ENCODE data around the gene AFTPH.

AFTPH gene

DNA sequence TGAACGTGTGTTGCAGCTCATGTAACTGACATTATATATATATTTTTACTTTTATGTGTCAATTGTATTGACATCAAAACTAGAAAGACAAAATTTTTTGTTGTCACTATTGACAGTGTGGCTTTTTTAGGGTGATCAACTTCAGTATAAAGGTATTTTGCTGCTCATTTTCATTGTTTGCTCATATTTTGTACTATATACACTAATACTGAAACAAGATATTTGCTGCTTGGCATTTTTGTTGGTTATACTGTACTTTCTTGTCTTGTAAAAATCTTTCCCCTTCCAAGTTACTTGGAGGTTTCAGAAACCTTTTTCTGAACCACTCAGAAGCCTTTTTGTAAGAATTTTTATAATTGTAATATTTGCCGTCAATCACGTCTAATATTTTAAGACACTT, 16.5 kb downstream of the AFTPH start:
- DNase-seq (ENCODE audit: low read depth): no peak

DNA sequence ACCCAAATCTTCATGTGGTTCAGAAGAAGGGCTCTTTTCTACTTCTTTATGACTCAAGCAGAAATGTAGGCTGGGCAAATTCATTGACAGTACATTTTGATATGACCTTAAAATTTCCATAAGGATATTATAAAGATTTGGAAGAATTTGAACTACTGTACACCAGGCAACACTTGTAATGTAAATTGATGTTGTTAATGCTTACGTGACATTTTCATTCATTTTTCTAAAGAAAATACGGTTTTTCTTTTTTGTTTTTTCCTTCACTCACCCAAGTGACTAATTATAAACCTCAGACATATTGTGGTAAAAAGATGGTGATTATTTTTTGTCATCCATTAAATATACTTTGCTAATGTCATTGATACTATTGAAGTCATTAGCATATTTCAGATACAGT, 17.4 kb downstream of the AFTPH start:
- no peak for DNase-seq (ENCODE audit: low read depth)

DNA sequence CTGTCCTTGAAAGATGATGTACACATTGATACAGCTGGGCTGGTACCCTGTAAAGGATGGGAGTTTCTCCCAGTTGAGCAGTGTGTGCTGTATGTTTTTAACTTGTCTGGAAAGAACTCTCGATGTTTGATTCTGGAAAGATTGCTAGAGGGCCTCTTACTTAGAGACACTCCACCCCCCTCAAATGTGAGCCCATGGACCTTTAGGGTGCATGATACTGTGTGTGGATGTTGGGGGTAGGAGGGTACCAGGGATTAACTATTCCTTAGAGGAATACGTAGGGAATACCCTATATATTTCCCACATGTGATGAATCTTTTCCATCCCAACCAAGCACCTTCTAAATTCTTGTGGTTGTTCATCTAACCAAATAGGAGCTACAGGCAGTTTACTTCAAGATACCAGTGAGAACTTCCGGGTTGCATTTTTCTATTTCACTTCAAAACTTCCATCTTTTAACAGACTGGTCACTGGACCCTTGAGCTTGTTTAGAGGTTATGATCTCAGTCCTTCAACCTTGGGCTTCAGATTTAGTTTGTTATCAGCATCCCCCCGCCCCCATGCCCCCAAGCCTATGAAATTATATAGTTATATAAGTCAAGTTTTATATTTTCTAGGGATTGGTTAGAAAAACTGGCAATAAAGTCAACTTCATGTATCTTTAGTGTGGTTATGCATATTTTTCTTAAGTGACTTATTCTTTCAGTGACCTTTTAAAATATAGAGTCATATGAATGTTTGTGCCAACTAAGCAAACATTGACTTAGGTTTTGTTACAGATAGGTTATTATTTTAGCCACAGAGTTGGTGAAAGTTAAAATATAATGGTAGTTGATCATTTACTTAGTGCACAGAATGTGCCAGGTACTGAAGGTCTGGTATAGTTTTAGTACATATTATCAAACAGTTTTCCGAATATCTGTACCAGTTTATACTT, 18.2 kb downstream of the AFTPH start:
- DNase-seq (ENCODE audit: low read depth): no peak

DNA sequence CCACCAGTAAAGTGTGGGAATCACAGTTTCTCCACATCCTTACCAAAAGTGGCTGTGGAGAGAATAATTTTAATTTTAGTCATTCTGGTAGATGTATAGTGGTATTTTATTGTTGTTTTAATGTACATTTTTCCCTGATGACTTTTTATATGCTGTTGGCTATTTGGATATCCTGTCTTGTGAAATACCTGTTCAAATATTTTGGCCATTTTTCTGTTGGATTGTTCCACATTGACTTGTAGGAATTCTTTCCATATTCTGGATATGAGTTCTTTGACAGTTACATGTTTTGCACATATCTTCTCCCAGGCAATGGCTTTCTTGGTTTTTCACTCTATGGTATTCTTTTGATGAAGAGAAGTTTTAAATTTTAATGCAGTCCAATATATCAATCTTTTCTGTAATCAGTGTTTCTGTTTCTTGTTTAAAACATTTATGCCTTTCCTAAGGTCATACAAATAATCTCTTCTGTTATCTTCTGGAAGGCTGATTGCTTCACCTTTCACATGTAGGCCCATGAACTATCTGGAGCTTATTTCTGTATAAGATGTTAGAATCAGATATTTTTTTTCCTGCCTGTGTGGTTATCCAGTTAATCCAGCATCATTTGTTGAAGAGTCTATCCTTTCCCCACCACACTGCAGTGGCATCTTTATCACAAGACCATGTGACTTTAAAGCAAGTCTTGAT, 19.0 kb downstream of the AFTPH start:
- no peak for DNase-seq (ENCODE audit: low read depth)

DNA sequence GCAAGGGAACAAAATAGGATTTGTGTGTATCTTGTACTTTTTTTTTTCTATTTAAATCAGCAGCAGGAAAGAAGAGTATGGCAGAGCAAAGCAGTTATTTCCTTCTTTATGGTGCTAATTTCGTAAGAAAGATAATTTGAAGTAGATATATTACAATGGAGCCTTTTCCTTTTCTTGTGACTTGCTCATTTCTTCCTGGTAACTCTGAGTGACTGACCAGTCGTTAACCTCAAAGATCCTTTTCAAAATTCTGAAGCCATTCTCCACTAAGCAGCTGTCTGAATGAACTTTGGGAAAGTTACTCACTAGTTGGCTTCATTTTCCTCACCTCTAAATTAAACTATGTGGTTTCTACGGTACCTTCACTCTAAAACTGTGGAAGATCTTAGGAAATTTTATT, 24.6 kb downstream of the AFTPH start:
- DNase-seq (ENCODE audit: low read depth): no peak

DNA sequence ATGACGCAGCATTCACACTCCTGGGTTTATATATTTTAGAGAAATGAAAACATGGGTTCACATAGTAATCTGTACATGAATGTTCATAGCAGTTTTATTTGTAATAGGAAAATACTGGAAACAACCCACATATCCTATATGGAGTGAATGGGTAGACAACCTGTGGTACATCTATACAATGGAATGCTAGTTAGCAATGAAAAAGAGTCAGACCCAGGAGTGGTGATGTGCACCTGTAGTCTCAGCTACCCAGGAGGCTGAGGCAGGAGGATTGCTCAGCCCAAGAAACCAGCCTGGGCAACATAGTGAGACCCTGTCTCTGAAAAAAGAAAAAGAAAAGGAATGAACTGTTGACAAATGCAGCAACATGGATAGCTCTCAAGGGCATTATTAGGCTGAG, 25.9 kb downstream of the AFTPH start:
- no peak for DNase-seq (ENCODE audit: low read depth)

DNA sequence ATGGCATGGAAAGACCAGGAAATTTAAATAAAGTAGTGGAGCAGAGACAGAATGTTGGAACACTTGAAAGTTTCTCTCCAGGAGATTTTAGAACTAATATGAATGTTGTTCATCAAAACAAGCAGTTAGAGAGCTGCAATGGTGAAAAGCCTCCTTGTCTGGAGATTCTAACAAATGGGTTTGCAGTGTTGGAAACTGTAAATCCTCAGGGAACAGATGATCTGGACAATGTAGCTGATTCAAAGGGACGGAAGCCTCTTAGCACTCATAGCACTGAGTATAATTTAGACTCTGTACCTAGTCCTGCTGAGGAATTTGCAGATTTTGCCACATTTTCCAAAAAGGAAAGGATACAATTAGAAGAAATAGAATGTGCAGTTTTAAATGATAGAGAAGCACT, 27.7 kb downstream of the AFTPH start:
- no peak for DNase-seq (ENCODE audit: low read depth)

DNA sequence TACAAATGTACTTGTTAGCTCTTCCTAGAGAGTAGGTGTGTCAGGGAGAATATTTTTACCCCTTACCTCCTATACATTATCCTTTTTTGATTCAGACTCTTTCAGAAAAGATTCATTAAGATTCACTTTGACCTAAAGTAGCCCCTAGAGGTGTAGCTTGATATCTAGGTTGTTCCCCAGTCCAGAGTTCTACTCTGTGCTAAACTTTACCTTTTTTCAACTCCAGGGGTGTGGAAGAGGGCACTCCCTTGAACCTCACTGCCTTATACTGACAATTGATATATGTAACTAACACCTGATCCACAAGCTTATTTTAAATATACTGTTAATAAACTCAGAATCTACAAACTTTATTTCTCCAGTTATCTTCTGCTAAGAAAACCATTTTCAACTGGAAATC, 30.0 kb downstream of the AFTPH start:
- DNase-seq (ENCODE audit: low read depth): no peak

DNA sequence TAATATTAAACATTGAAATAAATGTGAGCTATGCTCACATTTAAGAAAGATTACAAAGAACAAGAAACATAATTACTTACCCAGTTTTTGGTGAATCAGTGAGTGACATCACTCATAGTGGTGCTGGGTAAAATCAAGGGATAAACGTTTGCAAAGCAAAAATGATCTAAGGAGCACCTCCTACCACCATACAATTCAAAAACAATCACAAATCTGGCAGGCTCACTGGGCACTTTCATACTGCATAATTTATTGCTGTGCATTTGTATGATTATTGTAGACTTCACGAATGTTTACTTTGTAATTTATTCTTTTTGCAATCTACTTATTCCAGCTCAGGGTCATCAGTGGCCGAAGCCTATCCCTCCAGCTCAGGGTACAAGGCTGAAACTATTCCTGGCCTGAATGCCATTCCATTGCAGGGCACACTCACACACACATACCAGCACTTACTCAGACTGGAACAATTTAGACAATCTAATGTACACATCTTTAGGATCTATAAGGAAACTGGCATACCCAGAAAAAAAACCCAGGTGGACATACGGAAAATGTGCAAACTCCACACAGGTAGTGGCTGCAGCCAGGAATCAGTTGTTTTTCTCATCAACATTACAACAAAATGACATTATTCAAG, 34.4 kb downstream of the AFTPH start:
- no peak for DNase-seq (ENCODE audit: low read depth)

DNA sequence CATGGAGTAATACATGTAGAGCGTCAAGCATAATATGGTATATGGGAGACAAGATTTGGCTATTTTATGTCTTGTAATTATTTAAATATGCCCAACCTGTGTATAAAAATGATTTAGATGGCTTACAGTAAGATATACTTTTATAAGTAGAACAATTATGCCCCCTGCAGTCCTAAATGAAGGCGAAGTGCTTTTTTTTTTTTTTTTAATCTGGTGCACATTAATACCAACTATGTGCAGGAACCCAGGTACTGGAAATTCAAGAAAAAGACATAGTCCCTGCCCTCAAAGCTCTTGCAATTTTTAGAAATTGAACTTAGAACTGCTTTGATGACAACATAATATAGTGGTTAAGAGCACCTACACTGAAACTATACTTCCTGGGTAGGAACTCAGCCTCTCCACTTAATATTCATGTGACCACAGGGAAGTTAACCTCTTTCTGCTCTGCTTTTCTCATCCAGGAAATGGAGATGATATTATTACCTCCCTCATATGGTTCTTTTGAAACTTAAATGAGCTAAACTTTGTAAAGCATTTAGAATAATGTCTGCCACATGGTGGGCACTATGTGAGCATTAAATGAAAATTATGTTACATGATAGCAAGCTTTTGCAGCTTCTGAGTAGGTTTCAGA, 38.1 kb downstream of the AFTPH start:
- no peak for DNase-seq (ENCODE audit: low read depth)

DNA sequence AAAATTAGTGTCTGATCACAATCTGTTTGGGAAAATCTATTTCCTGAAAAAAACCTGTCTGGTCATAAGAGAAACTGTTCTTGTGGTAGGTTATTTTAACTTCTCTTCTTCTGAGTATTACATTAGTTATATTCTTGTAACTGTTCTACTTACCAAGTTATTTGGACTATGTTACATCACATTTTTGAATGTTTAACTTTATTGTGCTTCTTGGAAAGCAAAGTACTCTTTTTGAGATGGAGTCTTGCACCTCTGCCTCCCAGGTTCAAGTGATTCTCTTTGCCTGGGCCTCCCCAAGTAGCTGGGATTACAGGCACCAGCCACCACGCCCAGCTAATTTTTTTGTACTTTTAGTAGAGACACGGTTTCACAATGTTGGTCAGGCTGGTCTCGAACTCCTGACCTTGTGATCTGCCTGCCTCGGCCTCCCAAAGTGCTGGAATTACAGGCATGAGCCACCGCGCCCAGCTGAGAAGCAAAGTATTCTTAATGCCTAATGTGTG, 39.4 kb downstream of the AFTPH start:
- no peak for DNase-seq (ENCODE audit: low read depth)

DNA sequence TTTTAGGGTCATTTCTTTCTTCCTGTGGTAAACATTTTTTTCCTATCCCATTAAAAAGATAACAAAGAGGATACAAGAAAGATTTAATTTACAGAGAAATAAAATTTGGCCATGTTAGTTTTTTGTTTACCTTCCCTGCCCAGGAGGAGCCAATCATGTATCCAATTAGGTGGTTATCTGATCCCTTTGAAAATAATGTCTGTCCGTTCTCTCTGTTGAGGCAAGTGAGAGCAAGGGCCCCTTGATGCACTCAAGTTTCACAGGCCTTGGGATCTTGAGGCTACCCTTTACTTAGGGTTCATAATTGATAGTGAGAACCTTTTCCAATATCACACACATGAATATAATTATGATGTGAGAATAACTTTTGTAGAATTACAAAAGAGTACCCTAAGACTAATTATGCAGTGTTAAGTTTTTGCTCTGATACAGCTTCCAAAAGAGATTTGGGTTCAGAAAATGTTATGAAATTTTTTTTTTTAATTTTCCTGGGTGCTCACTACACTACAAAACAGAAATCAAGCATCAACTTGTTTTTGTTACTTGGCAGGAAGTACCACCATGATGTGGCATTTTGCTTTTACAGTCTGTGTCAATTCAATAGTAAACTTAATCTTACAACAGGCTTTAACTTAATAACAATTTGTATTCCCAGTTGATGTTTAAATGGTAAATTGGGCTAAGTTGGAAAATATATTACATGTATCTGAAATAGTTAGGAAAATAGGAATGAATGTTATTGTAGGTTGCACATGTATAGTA, 42.0 kb downstream of the AFTPH start:
- DNase-seq (ENCODE audit: low read depth): no peak

DNA sequence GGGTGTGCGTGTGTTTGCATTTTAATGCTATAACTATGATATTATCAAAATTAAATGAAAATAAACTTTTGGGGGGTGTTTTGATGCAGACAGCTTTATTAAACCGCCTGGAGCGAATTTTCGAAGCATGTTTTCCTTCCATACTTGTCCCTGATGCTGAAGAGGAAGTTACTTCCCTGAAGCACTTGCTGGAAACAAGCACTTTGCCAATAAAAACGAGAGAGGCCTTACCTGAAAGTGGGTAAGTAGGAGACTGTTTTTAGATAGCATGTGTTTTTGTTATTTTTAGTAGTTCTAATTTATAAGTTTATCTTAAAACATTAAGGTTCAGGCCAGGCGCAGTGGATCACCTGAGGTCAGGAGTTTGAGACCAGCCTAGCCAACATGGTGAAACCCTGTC, 43.3 kb downstream of the AFTPH start:
- DNase-seq (ENCODE audit: low read depth): no peak

DNA sequence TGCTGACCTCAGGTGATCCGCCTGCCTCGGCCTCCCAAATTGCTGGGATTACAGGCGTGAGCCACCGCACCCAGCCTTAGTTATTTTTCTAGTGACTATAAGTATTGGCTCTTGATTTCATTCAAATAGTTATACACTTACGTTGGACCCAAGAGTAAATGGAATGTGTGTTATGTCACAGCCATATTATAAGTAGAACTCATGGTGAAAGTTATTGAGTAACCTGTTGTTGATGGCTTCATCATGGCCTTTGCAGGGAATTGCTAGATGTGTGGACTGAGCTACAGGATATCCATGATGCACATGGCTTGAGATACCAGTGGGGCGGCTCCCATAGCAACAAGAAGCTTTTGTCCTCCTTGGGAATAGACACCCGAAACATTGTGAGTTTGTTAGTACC, 44.7 kb downstream of the AFTPH start:
- DNase-seq (ENCODE audit: low read depth): no peak

DNA sequence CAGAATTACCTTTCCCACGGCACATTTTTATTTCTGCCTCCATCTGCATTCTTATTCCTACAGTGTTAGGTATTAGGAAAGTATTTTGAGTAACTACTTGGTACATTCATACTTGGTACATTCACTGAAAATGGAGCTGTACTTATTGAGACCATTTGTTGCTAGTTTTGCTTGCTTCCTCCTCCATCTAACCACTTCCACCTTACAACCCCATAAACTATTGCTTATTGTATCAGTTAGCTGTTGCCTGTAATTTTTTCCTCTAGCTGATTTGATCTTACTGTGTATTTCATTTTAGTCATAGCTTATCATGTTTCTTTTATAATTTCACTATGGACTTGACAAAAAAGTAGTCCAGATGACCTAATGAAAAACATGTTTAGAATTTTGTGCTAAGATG, 50.7 kb downstream of the AFTPH start:
- DNase-seq (ENCODE audit: low read depth): no peak

DNA sequence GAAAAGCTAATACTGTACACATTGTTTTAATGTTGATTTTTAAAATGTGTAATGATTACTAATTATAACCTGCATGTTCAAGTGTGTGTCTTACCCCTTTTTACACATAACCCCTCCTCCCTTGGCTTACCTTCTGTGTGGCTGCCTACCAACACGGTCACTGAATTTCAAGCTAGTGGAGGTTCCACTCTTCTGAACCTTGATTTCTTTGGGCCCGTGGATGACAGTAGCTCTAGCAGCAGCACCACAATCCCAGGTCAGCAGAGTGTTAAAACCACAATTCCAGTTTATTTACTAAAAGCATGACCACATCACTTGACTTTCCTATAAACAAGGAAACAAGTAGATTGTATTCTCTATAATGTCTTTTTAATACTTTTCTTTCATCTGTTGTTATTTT, 56.9 kb downstream of the AFTPH start:
- no peak for DNase-seq (ENCODE audit: low read depth)

DNA sequence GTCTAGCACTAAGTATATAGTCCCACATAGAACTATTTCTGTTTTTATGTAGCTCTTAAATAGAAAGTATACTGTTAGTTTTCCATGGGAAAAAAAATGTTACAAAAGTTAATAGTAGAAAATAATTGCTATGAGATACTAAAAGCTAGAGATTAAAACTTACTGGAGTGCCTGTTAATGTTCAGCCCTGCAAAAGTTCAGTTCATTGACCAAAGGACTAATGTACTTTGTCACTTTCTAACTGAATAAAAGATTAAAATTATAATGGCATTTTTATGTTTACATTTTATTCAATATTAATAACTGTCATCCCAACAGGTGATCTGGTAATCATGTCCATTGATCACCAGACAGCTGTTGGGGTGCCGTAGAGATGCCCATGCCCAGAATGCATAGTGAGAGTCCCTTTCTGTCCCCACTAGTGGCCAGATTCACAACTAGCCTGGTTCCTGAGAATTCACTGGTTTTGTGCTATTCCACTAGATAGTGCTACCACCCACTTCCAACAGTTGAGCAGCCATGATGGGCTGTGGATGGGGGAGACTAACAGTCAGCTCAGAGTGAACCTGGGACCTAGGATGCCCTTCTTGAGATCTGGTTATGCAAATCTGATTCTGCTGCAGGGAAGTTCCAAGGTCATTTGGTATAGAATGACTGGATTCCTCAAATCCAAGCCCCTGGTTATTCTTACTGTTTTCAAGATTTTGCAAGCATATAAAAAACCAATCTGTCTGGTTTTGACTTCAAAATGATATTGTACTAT, 57.8 kb downstream of the AFTPH start:
- no peak for DNase-seq (ENCODE audit: low read depth)

DNA sequence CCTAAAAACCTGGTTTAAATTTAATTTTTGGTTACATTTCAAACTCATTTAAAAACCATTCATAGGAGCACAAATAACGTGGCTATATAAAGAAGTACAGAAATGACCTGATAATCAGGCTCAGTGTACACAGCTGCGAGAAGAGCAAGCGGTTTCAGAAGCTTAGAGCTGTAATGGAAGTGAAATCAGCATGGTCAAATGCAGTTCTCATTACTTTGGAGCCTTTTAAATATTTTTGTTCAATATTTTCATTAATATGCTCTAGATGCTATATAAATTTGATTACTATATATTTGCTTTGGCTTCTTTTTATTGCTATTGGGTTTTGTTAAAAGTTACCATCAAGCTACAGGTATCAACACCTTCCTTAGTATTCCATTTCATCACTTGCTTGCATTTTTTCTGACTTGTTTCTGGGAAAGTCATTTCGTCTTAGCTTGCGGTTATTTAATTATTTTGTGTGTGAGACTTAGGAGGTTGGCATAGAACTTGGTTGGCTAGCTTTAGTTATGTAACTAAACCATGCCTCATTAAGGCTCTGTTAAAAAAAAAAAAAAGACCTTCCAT, 58.7 kb downstream of the AFTPH start:
- DNase-seq (ENCODE audit: low read depth): no peak

DNA sequence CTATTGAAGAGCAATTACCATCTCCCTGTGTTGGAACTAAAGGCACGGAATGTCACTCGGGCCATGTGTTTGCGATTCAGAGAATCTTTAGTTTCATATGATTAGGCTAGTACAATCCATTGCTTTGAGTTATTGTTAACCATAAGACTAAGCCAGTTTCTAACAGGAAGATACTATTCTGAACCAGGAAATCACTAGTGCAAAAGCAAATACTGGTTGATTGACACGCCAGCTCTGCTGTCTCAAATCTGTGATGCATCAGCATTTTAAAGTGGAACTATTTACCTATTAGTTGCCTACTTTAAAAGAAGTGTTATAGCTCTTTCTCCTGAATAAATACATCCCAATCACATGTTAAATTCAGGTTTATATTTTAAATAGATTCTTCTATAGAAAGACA, 61.9 kb downstream of the AFTPH start:
- DNase-seq (ENCODE audit: low read depth): no peak

DNA sequence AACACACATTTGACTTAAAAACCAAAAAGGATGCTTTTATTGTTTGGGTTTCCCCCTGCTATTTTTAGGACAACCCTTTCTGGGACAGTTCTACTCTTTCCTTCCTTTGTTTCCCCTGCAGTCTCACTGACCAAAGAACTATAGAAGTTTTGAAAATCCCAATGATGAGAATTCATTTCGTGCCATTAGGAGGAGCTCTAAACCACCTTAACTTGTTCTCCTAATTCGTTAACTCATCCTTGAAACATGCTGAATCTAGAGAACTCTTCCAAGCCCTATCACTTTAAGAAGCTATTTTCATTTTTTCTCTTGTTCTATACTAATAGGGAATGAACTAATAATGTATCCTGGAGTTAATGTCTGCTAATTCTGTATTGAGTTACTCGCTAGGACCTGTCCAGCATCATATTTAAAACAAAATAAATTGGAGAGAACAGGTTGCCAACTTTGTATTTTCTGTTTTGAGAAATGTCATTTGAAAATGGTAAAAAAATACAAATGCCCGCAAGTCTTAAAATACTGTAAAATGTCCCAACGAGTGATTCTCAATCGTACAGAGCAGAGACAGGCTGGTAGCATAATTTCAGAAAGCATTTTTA, 62.9 kb downstream of the AFTPH start:
- no peak for DNase-seq (ENCODE audit: low read depth)

All from stimulated activated CD8-positive, alpha-beta memory T cell treated with anti-CD3 and anti-CD28 coated beads, Interleukin-4, amount 100 ng/mL, for 24 hours (primary cell).